K562 (cell line): ENCODE measurements around the gene CREB3L1. TPM values are rescaled to one million over a fixed set of nuclear protein-coding genes. Genes with fewer than 3 reads are reported as not detected.

Experiments
- ATAC-seq: fragments of 200-7000 bp; cut with Tn5 transposase; 3 replicates; pipeline ENCODE4 v1.9.1; 2020; ENCODE audit warnings: moderate library complexity
- BruUV-seq: library from RNA; stranded (reverse); fragments of 400-500 nt; replicated peaks from 2 replicates; lab custom pipeline; 2021; lab: Mats Ljungman, UMichigan
- CTCF ChIA-PET: fragments of 300-600 bp; formaldehyde crosslinking; extraction: SDS; loops from one replicate; lab custom pipeline; 2021; ENCODE audit warnings: low intra/inter-chr PET ratio; lab: Yijun Ruan, JAX
- POLR2A ChIA-PET: fragments of 300-600, 350-650 bp; sonication (Branson Sonifier 250); formaldehyde crosslinking; extraction: SDS; loops from one replicate; lab custom pipeline; 2021; ENCODE audit warnings: antibody characterized with exemption, inconsistent platforms; lab: Yijun Ruan, JAX
- DNase-seq, 4 experiments: peaks; one replicate each; pipeline versions ENCODE4 v3.0.0 to v3.0.0-alpha.2; 2011 to 2018; ENCODE audit warnings: low spot score in 3 of 4, mixed read lengths in 3 of 4; ENCODE audit errors: extremely low read depth in 1 of 4
- FAIRE-seq: peaks from 2 replicates; lab custom pipeline; 2011; peaks lifted over from hg19 to GRCh38; lab: Jason Lieb, UNC
- H2AFZ ChIP-seq: 2 replicates; pipeline ENCODE4 v1.6.0; 2011; ENCODE audit warnings: low read depth, low read length, control low read depth, inconsistent platforms
- H3K27ac ChIP-seq: fragments of 200-600 bp; 3 replicates; pipeline ENCODE4 v1.8.0; 2011; ENCODE audit warnings: low read depth, mild to moderate bottlenecking, control low read depth, inconsistent platforms, low read length, moderate library complexity, mixed read lengths; ENCODE audit errors: extremely low read depth
- H3K27me3 ChIP-seq, 2 experiments: fragments of 300-600 bp in 1 of 2; 2 replicates in 1 of 2; 3 replicates in 1 of 2; pipeline versions ENCODE4 v1.6.0 to v1.8.0; 2011; ENCODE audit warnings: inconsistent platforms in 2 of 2, low read length in 2 of 2, mild to moderate bottlenecking in 1 of 2, mixed read lengths in 1 of 2, moderate library complexity in 1 of 2; ENCODE audit not compliant: control insufficient read depth in 2 of 2, insufficient read depth in 2 of 2
- H3K36me3 ChIP-seq: fragments of 300-600 bp; 3 replicates; pipeline ENCODE4 v1.8.0; 2011; ENCODE audit warnings: mild to moderate bottlenecking, low read length, inconsistent platforms; ENCODE audit not compliant: control insufficient read depth, insufficient read depth
- H3K4me1 ChIP-seq, 2 experiments: fragments of 200-600 bp in 1 of 2; replicated peaks in 1 of 2; 2 replicates in 1 of 2; 3 replicates in 1 of 2; pipeline versions ENCODE4 v1.5.1 to v1.8.0; 2011; ENCODE audit warnings: inconsistent platforms in 2 of 2, low read length in 2 of 2, mild to moderate bottlenecking in 1 of 2, mixed read lengths in 1 of 2, moderate library complexity in 1 of 2; ENCODE audit not compliant: control insufficient read depth in 2 of 2, insufficient read depth in 2 of 2
- H3K4me2 ChIP-seq: 2 replicates; pipeline ENCODE4 v1.6.1; 2011; ENCODE audit warnings: low read length, control low read depth, inconsistent platforms, mixed read lengths; ENCODE audit not compliant: insufficient read depth
- H3K4me3 ChIP-seq: fragments of 200-600 bp; sonication (generic), shearing (Covaris generic); 2 replicates; pipeline ENCODE4 v1.5.1; 2016; ENCODE audit warnings: control low read depth, inconsistent platforms
- H3K79me2 ChIP-seq: fragments of 200-600 bp; 3 replicates; pipeline ENCODE4 v1.8.0; 2011; ENCODE audit warnings: low read length, inconsistent platforms; ENCODE audit not compliant: control insufficient read depth, insufficient read depth
- H3K9ac ChIP-seq, 2 experiments: 2 replicates each; pipeline versions ENCODE4 v1.6.0 to v1.6.1; 2011; ENCODE audit warnings: low read depth in 2 of 2, low read length in 2 of 2, control low read depth in 1 of 2, inconsistent platforms in 1 of 2, mild to moderate bottlenecking in 1 of 2, mixed read lengths in 1 of 2; ENCODE audit not compliant: insufficient read depth in 1 of 2
- H3K9me1 ChIP-seq: one replicate; pipeline ENCODE4 v1.6.0; 2011; ENCODE audit warnings: inconsistent platforms, mild to moderate bottlenecking, low read length, moderate library complexity; ENCODE audit not compliant: control insufficient read depth, insufficient read depth
- H3K9me3 ChIP-seq: replicated peaks from 2 replicates; pipeline ENCODE4 v1.5.1; 2011; ENCODE audit warnings: low read depth, low read length, inconsistent platforms; ENCODE audit not compliant: control insufficient read depth, insufficient read depth
- H4K20me1 ChIP-seq: replicated peaks from 2 replicates; pipeline ENCODE4 v1.6.1; 2011; ENCODE audit warnings: low read length, inconsistent platforms, mixed read lengths; ENCODE audit not compliant: control insufficient read depth, insufficient read depth
- BCOR ChIP-seq: fragments of 450-650 bp; IDR thresholded peaks from 2 replicates; pipeline ENCODE4 v1.6.1; 2016
- CCNT2 ChIP-seq: IDR thresholded peaks from 2 replicates; pipeline ENCODE4 v1.6.1; 2011; ENCODE audit warnings: borderline replicate concordance, low read depth, mild to moderate bottlenecking, moderate library complexity, mixed read lengths, low read length; ENCODE audit not compliant: insufficient read length; ENCODE audit errors: extremely low read depth
- FOXK1 ChIP-seq: sonication (generic); formaldehyde crosslinking; IDR thresholded peaks from 2 replicates; pipeline ENCODE4 v1.8.0; 2022; ENCODE audit warnings: missing genetic modification reagents, mild to moderate bottlenecking, borderline replicate concordance
- JUNB ChIP-seq: fragments of 450-650 bp; formaldehyde crosslinking; conservative IDR thresholded peaks from 2 replicates; pipeline ENCODE4 v1.4.0; 2020; ENCODE audit warnings: mild to moderate bottlenecking
- MYBL2 ChIP-seq, 2 experiments: fragments of 450-650 bp in 1 of 2; sonication (generic) in 1 of 2; formaldehyde crosslinking in 1 of 2; IDR thresholded peaks; 2 replicates each; pipeline versions ENCODE4 v1.6.1 to v1.8.1; 2017 to 2022; ENCODE audit warnings: borderline replicate concordance in 1 of 2, inconsistent platforms in 1 of 2, low read depth in 1 of 2, mild to moderate bottlenecking in 1 of 2, missing genetic modification reagents in 1 of 2, moderate library complexity in 1 of 2
- NR1H2 ChIP-seq: sonication (generic); formaldehyde crosslinking; IDR thresholded peaks from 2 replicates; pipeline ENCODE4 v1.4.0; 2020; ENCODE audit warnings: mild to moderate bottlenecking, missing genetic modification reagents
- PHTF2 ChIP-seq: fragments of 250-450 bp; sonication (Bioruptor Pico); IDR thresholded peaks from 2 replicates; pipeline ENCODE4 v1.5.0; 2021; ENCODE audit warnings: mild to moderate bottlenecking
- RBM25 ChIP-seq: fragments of 200-400 bp; formaldehyde crosslinking; IDR thresholded peaks from 2 replicates; pipeline ENCODE4 v1.6.1; 2018; ENCODE audit warnings: low read length, low read depth, moderate library complexity; ENCODE audit not compliant: severe bottlenecking
- SLC30A9 ChIP-seq: fragments of 250-450 bp; sonication (Bioruptor Pico); IDR thresholded peaks from 2 replicates; pipeline ENCODE4 v1.8.0; 2022; ENCODE audit warnings: mild to moderate bottlenecking, moderate library complexity
- SMARCA5 ChIP-seq: fragments of 450-650 bp; IDR thresholded peaks from 2 replicates; pipeline ENCODE4 v1.6.1; 2016
- SP2 ChIP-seq: IDR thresholded peaks from 2 replicates; pipeline ENCODE4 v1.6.1; 2011; ENCODE audit warnings: mild to moderate bottlenecking, low read depth, low read length, moderate library complexity; ENCODE audit not compliant: poor library complexity, severe bottlenecking; ENCODE audit errors: extremely low read depth
- WHSC1 ChIP-seq: IDR thresholded peaks from one replicate; pipeline ENCODE4 v1.6.1; 2012; ENCODE audit warnings: low read length, control low read depth, inconsistent platforms
- ZFP1 ChIP-seq: fragments of 450-650 bp; formaldehyde crosslinking; IDR thresholded peaks from 2 replicates; pipeline ENCODE4 v1.4.0; 2020; ENCODE audit warnings: mild to moderate bottlenecking, mixed read lengths
- ZFP36 ChIP-seq: fragments of 150-350 bp; IDR thresholded peaks from 2 replicates; pipeline ENCODE4 v1.6.1; 2018; ENCODE audit warnings: low read length, low read depth; ENCODE audit not compliant: partially characterized antibody
- WGBS: fragments of 100-300 bp; shearing (Covaris generic); methylation state at CpG from one replicate; pipeline ENCODE4 v1.1.6; 2016; ENCODE audit warnings: low coverage, mixed read lengths; ENCODE audit not compliant: insufficient coverage; ENCODE audit errors: missing lambda C conversion rate; 5-methylcytosine and 5-hydroxymethylcytosine counted together
- in situ Hi-C: fragments of 300-500 bp; cut with MboI; formaldehyde crosslinking; loops from 4 replicates; pipeline ENCODE4 v1.15.0; 2018; ENCODE audit warnings: inconsistent platforms, mixed read lengths
- intact Hi-C: fragments of 100-400 bp; cut with micrococcal nuclease; formaldehyde crosslinking; loops from 2 replicates; pipeline ENCODE4 v1.14.2; 2022
- polyA plus RNA-seq, 8 experiments: library from polyadenylated mRNA; depleted of rRNA in 4 of 8; stranded (reverse) in 5 of 8; unstranded in 3 of 8; fragments of >200 nt; fragmentation: Nextera tagmentation in 2 of 8; fragmentation: Illumina TruSeq in 1 of 8; extraction: Ambion mirVana in 2 of 8; extraction: Trizol in 1 of 8; gene quantifications; 2 replicates each; pipeline versions ENCODE4 v1.2.1 to v1.2.3, GENCODE V29; 2011 to 2014; ENCODE audit warnings: inconsistent platforms in 1 of 8, missing spikeins in 1 of 8
- total RNA-seq, 7 experiments: library from RNA; depleted of rRNA in 6 of 7; stranded (reverse); fragments of >200 nt in 6 of 7; fragmentation: Illumina TruSeq in 2 of 7; extraction: Trizol in 2 of 7; gene quantifications; 2 replicates each; pipeline versions ENCODE4 v1.2.1 to v1.2.3, GENCODE V29; 2011 to 2021; ENCODE audit warnings: low replicate concordance in 1 of 7

CREB3L1 gene
- total and polyA plus RNA-seq, 9 of the 15 experiments (the other 6 are each of a cell fraction or from before 2014, with no cell fraction given) = 1.2 to 27.6 (median 3.7) TPM

DNA sequence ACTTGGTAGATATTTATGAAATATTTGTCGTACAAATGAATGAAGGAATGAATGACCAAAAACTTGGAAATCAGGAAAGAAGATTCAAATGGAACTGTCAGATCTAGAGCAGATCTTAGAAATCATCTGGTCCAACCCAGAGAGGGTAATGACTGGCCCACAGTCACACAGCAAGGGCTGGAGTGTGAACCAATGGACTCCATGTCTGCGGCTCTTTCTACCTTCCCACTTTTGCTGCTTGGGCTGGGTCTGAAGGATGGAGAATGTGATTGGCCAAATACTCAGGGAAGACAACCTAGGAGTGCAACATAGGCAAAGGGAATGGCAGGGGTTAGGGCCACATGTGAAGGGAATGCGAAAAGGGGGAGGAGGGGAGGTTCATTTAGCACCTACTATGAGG lies 64.0 kb downstream of the CREB3L1 start:
- FAIRE-seq (no peak), DNase-seq (no peak), ATAC-seq (no peak)
- Histone ChIP-seq H3K4me2 (no peak overlapping the region), H3K9me3 (no peaks in the 10 kb centered on the region), H3K9ac (no peak overlapping the region; a peak in 1 of 4 replicates), H2AFZ (no peak overlapping the region), H3K36me3 (no peaks in the 10 kb centered on the region), H3K27ac (no peak overlapping the region), H4K20me1 (no peaks in the 10 kb centered on the region), H3K9me1 (no peaks in the 10 kb centered on the region), H3K27me3 (peaks cover 6 to 18% of the 10 kb centered on the region in 2 experiments; a peak in 3 of 5 replicates), H3K4me1 (peaks cover 16 to 34% of the 10 kb centered on the region in 2 experiments), H3K79me2 (no peaks in the 10 kb centered on the region), H3K4me3 (no peak overlapping the region)
- ChIA-PET CTCF (no interaction called here), POLR2A (interaction anchor here (0.6 kb wide), 1 partner anchor 10 kb away, joined by 4 read pairs; no protein-coding TSS in a partner anchor)
- 17% methylated on average over 2 of the region's 3 CpGs for WGBS
- TF ChIP-seq ZFP36 (peak; percentile 69), RBM25 (peak; percentile 46), MYBL2 (IDR thresholded peaks at IDR 0.05; ENCODE audit: low read depth) (no peak), MYBL2 (CRISPR knock-in tag; IDR thresholded peaks at IDR 0.05; ENCODE audit: borderline replicate concordance) (no peak), WHSC1 (no peak), BCOR (peak; percentile 56; the same call in 1 of the 2 replicates), ZFP1 (CRISPR knock-in tag) (no peak)
- in situ Hi-C loops = no loop called here
- no TSS peak for BruUV-seq
- intact Hi-C loops = no loop called here

DNA sequence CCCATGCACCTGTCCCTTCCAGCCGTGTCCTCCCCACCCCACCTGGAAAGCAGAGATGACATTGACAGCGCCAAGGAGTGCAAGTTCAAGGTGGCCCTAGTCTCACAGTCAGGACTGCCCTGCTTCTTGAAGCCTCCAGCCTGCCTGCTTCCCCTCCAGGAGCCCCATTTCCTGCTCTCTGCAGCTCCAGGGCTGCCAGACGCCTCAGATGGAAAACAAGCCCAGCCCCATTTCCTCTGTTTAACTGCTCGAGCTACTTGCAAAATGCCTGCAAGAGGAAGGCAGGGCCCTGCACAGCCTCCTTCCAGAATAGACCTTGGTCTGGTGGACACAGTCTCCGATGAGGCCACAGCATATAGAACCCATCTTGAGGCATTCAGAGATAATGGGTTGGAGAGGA lies 64.8 kb downstream of the CREB3L1 start:
- H3K4me3 ChIP-seq = no peak overlapping the region
- H3K9me3 ChIP-seq = no peaks in the 10 kb centered on the region
- TF ChIP-seq FOXK1 (CRISPR knock-in tag) (no peak), JUNB (CRISPR knock-in tag) (no peak), NR1H2 (CRISPR knock-in tag) (no peak), SMARCA5 (no peak), SP2 (no peak), CCNT2 (no peak), SLC30A9 (no peak), PHTF2 (no peak)
- TF ChIP-seq, all 486 proteins: peak for 0
- ChIA-PET CTCF (no interaction called here), POLR2A (no interaction called here)
- no peaks in the 10 kb centered on the region for H3K36me3 ChIP-seq
- no peak overlapping the region for H3K27ac ChIP-seq
- H3K9me1 ChIP-seq = no peaks in the 10 kb centered on the region
- H3K4me1 ChIP-seq = peaks cover 14 to 33% of the 10 kb centered on the region in 2 experiments
- 0 out of 2 replicates have a peak, but pooled peaks cover 3% of the 10 kb centered on the region for H4K20me1 ChIP-seq
- BruUV-seq = no TSS peak
- H3K4me2 ChIP-seq = no peak overlapping the region
- intact Hi-C loops (no loop called here), in situ Hi-C loops (no loop called here)
- DNase-seq (no peak), ATAC-seq (no peak), FAIRE-seq (no peak)
- 0 out of 4 replicates have a peak overlapping the region, but pooled peaks of 1 of the 2 experiments have one; percentile 8 for H3K9ac ChIP-seq
- 6% methylated on average over 5 of the region's 5 CpGs for WGBS
- peaks cover 6 to 18% of the 10 kb centered on the region in 2 experiments; a peak in 3 of 5 replicates for H3K27me3 ChIP-seq
- H3K79me2 ChIP-seq = no peaks in the 10 kb centered on the region
- no peak overlapping the region for H2AFZ ChIP-seq
